IMR-90 (cell line): ENCODE results near the gene ZDHHC17.

ENCODE experiments used
- MAFK ChIP-seq: IDR thresholded peaks from 2 replicates; pipeline ENCODE4 v1.6.1; 2012; ENCODE audit warnings: low read depth, low read length, improper control_type of control experiment
- TF ChIP-seq, protein P1 (sequence below): conservative IDR thresholded peaks from 2 replicates; pipeline ENCODE4 v1.5.1; 2012; ENCODE audit warnings: mild to moderate bottlenecking, low read depth, low read length, improper control_type of control experiment

DNA sequence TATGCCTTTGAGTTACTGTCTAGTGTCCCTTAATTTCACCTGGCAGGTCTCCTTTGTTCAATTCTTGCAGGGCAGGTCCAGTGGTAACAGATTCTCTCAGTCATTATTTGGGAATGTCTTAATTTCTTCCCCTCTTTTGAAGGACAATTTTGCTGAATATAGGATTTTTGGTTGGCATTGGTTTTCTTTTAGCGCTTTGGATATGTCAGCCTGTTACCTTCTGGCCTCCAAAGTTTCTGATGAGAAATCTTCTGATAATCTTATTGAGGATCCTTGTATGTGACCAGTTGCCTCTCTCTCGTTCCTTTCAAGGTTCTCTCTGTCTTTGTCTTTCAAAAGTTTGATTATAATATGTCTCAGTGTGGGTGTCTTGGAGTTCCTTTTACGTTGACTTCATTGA, 38.1 kb downstream of the ZDHHC17 start:
- TF ChIP-seq MAFK: 0 out of 2 replicates have a peak, but pooled peaks have one; percentile 17
- TF ChIP-seq, protein P1, sequence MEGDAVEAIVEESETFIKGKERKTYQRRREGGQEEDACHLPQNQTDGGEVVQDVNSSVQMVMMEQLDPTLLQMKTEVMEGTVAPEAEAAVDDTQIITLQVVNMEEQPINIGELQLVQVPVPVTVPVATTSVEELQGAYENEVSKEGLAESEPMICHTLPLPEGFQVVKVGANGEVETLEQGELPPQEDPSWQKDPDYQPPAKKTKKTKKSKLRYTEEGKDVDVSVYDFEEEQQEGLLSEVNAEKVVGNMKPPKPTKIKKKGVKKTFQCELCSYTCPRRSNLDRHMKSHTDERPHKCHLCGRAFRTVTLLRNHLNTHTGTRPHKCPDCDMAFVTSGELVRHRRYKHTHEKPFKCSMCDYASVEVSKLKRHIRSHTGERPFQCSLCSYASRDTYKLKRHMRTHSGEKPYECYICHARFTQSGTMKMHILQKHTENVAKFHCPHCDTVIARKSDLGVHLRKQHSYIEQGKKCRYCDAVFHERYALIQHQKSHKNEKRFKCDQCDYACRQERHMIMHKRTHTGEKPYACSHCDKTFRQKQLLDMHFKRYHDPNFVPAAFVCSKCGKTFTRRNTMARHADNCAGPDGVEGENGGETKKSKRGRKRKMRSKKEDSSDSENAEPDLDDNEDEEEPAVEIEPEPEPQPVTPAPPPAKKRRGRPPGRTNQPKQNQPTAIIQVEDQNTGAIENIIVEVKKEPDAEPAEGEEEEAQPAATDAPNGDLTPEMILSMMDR: no peak
